HepG2 (cell line): ENCODE measurements around the gene RPL41. TPM values are rescaled to one million over a fixed set of nuclear protein-coding genes. Genes with fewer than 3 reads are reported as not detected.

Experiments used
- ASH2L ChIP-seq: fragments of 300-600, 200-600 bp; sonication (generic); IDR thresholded peaks from 2 replicates; pipeline ENCODE4 v1.7.0; 2017; ENCODE audit warnings: low read depth, mild to moderate bottlenecking, moderate library complexity, mixed read lengths, low read length; ENCODE audit not compliant: insufficient read length
- ATF1 ChIP-seq: IDR thresholded peaks from 2 replicates; pipeline ENCODE4 v1.6.1; 2016; ENCODE audit warnings: mild to moderate bottlenecking, control low read depth
- ATRX ChIP-seq: sonication (generic); formaldehyde crosslinking; IDR thresholded peaks from 2 replicates; pipeline ENCODE4 v1.4.0; 2020; ENCODE audit warnings: missing genetic modification reagents, borderline replicate concordance
- HDAC6 ChIP-seq: fragments of 200-600 bp; sonication (generic); IDR thresholded peaks from 2 replicates; pipeline ENCODE4 v1.7.0; 2017; ENCODE audit warnings: mild to moderate bottlenecking, antibody characterized with exemption, low read length, low read depth
- NFIC ChIP-seq: IDR thresholded peaks from 2 replicates; pipeline ENCODE4 v1.6.1; 2012; ENCODE audit warnings: mild to moderate bottlenecking, low read length, inconsistent platforms
- SRSF9 ChIP-seq: fragments of 200-400 bp; formaldehyde crosslinking; IDR thresholded peaks from 2 replicates; pipeline ENCODE4 v1.6.1; 2018; ENCODE audit warnings: borderline replicate concordance, mild to moderate bottlenecking, low read depth, low read length; ENCODE audit not compliant: insufficient read depth, poor library complexity, severe bottlenecking
- STAT5B ChIP-seq: sonication (generic); formaldehyde crosslinking; IDR thresholded peaks from 2 replicates; pipeline ENCODE4 v1.4.0; 2020; ENCODE audit warnings: missing genetic modification reagents
- TOE1 ChIP-seq: sonication (generic); formaldehyde crosslinking; IDR thresholded peaks from 2 replicates; pipeline ENCODE4 v1.4.0; 2020; ENCODE audit warnings: mild to moderate bottlenecking, missing genetic modification reagents
- ZBTB20 ChIP-seq: sonication (generic); formaldehyde crosslinking; IDR thresholded peaks from 2 replicates; pipeline ENCODE4 v1.8.1; 2023; ENCODE audit warnings: missing genetic modification reagents, low read depth, mild to moderate bottlenecking, borderline replicate concordance
- ZC3H4 ChIP-seq: sonication (generic); formaldehyde crosslinking; IDR thresholded peaks from 2 replicates; pipeline ENCODE4 v1.4.0; 2020; ENCODE audit warnings: missing genetic modification reagents, borderline replicate concordance
- ZFP41 ChIP-seq: sonication (generic); formaldehyde crosslinking; IDR thresholded peaks from 2 replicates; pipeline ENCODE4 v1.4.0; 2020; ENCODE audit warnings: mild to moderate bottlenecking, missing genetic modification reagents, borderline replicate concordance
- ZNF136 ChIP-seq: sonication (generic); formaldehyde crosslinking; IDR thresholded peaks from 2 replicates; pipeline ENCODE4 v1.8.1; 2022; ENCODE audit warnings: low read depth, mild to moderate bottlenecking, moderate library complexity, missing genetic modification reagents
- ZNF24 ChIP-seq: fragments of 450-650 bp; IDR thresholded peaks from 2 replicates; pipeline ENCODE4 v1.6.1; 2017; ENCODE audit warnings: antibody characterized with exemption, mild to moderate bottlenecking
- ZNF543 ChIP-seq: sonication (generic); formaldehyde crosslinking; IDR thresholded peaks from 2 replicates; pipeline ENCODE4 v1.4.0; 2020; ENCODE audit warnings: mild to moderate bottlenecking, missing genetic modification reagents
- ZNF564 ChIP-seq: sonication (generic); formaldehyde crosslinking; IDR thresholded peaks from 2 replicates; pipeline ENCODE4 v1.8.1; 2023; ENCODE audit warnings: mild to moderate bottlenecking, missing genetic modification reagents
- ZNF672 ChIP-seq: sonication (generic); formaldehyde crosslinking; IDR thresholded peaks from 2 replicates; pipeline ENCODE4 v1.8.1; 2022; ENCODE audit warnings: missing genetic modification reagents
- ZNF879 ChIP-seq: sonication (generic); formaldehyde crosslinking; IDR thresholded peaks from 2 replicates; pipeline ENCODE4 v1.8.1; 2023; ENCODE audit warnings: missing genetic modification reagents
- polyA plus RNA-seq, 8 experiments: library from polyadenylated mRNA; depleted of rRNA in 3 of 8; stranded (reverse) in 7 of 8; unstranded in 1 of 8; fragments of >200 nt; fragmentation: Illumina TruSeq in 4 of 8; extraction: Trizol in 4 of 8; gene quantifications; 2 replicates each; pipeline versions ENCODE4 v1.2.1 to v1.2.3, GENCODE V29; 2011 to 2016; ENCODE audit warnings: low read depth in 4 of 8, missing spikeins in 1 of 8, mixed read lengths in 1 of 8; ENCODE audit not compliant: insufficient read depth in 1 of 8
- total RNA-seq, 5 experiments: library from RNA; depleted of rRNA; stranded (reverse); fragments of >200 nt; fragmentation: Illumina TruSeq; extraction: Trizol; gene quantifications; 2 replicates each; pipeline ENCODE4 v1.2.3, GENCODE V29; 2016; ENCODE audit warnings: low read depth in 1 of 5
- TF ChIP-seq, protein P1 (sequence below): sonication (generic); formaldehyde crosslinking; conservative IDR thresholded peaks from 2 replicates; pipeline ENCODE4 v1.5.0; 2020; ENCODE audit warnings: missing genetic modification reagents
- TF ChIP-seq, protein P2 (sequence below): sonication (generic); formaldehyde crosslinking; IDR thresholded peaks from 2 replicates; pipeline ENCODE4 v1.5.1; 2020; ENCODE audit warnings: mild to moderate bottlenecking, missing genetic modification reagents, moderate library complexity
- TF ChIP-seq, protein P3 (sequence below), 2 experiments: IDR thresholded peaks; 2 replicates each; pipeline ENCODE4 v1.6.1; 2011 to 2012; ENCODE audit warnings: low read length in 2 of 2, borderline replicate concordance in 1 of 2, low read depth in 1 of 2, mild to moderate bottlenecking in 1 of 2, moderate library complexity in 1 of 2

RPL41 gene
- total and polyA plus RNA-seq, 2 of the 13 experiments (the other 11 are each of a cell fraction or from before 2014, with no cell fraction given) = 4,012 to 7,670 TPM

DNA sequence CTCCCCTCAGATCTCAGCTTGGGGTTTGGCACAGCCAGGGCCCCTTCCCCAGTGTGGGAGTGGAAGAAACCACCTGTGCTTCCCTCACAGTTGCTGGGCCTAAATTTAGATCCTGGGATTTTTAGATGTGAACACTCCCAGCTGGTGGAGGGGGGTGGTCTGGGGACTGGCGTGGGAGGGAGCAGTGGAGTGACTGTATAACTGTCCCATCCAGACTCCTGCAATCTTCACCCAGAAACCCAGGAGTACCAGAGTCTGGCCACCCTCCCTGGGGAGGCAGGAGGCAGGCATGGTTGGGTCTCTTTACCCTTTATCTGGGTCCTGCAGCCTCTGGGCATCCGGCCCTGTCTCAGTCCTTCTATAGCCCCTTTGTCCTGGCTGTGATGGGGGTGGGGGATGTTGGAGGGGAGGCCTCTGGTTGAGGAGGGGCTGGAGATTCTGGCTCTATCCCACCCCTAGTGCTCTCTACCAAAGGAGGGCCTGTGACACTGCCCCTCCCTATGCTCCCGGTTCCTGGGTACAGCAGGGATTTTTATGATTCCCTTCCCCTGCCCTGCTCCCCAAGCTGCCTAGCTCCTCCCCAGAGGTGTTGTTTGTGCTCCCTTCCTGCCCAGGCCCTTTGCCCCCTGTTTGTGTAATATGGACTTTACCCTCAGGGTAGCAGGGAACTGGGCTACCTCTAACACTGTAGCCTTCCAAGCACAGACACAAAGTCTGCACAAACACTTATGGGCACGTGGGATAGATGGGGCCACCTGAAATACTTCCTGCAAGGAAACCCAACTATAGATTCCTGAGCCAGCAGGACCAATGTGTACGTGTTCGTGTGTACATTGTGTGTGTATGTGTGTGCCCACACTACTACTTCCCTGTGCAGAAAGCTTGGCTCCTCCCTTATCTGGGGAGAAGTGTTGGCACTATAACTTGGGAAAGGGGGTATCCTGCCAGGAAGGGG, 34.8 kb upstream of the RPL41 start (continued):
- TF ChIP-seq SRSF9 (no peak), ZNF24 (peak; percentile 62; the same call in 1 of the 2 replicates), ZNF672 (CRISPR knock-in tag) (peak; percentile 89; the same call in 1 of the 2 replicates), ASH2L (peak; percentile 83), NFIC (peak; percentile 91), ZFP41 (CRISPR knock-in tag) (no peak; the same call in 1 of the 2 replicates), ATF1 (CRISPR knock-in tag) (peak; percentile 53; the same call in 1 of the 2 replicates), ZBTB20 (peak; percentile 99; the same call in 1 of the 2 replicates), ZNF543 (CRISPR knock-in tag) (peak; percentile 97), ZNF879 (CRISPR knock-in tag) (0 out of 2 replicates have a peak, but pooled peaks have one; percentile 37), HDAC6 (no peak), ZNF564 (CRISPR knock-in tag) (peak; percentile 97), ZNF136 (CRISPR knock-in tag) (peak; percentile 89; the same call in 1 of the 2 replicates), ZC3H4 (CRISPR knock-in tag) (peak; percentile 97), ATRX (CRISPR knock-in tag) (no peak), TOE1 (0 out of 2 replicates have a peak, but pooled peaks have one; percentile 25), STAT5B (CRISPR knock-in tag) (0 out of 2 replicates have a peak, but pooled peaks have one; percentile 72)
- TF ChIP-seq, protein P1, sequence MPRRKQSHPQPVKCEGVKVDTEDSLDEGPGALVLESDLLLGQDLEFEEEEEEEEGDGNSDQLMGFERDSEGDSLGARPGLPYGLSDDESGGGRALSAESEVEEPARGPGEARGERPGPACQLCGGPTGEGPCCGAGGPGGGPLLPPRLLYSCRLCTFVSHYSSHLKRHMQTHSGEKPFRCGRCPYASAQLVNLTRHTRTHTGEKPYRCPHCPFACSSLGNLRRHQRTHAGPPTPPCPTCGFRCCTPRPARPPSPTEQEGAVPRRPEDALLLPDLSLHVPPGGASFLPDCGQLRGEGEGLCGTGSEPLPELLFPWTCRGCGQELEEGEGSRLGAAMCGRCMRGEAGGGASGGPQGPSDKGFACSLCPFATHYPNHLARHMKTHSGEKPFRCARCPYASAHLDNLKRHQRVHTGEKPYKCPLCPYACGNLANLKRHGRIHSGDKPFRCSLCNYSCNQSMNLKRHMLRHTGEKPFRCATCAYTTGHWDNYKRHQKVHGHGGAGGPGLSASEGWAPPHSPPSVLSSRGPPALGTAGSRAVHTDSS (CRISPR knock-in tag) = no peak
- TF ChIP-seq, protein P2, sequence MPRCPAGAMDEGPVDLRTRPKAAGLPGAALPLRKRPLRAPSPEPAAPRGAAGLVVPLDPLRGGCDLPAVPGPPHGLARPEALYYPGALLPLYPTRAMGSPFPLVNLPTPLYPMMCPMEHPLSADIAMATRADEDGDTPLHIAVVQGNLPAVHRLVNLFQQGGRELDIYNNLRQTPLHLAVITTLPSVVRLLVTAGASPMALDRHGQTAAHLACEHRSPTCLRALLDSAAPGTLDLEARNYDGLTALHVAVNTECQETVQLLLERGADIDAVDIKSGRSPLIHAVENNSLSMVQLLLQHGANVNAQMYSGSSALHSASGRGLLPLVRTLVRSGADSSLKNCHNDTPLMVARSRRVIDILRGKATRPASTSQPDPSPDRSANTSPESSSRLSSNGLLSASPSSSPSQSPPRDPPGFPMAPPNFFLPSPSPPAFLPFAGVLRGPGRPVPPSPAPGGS = peak; percentile 76; the same call in 1 of the 2 replicates
- TF ChIP-seq, protein P3, sequence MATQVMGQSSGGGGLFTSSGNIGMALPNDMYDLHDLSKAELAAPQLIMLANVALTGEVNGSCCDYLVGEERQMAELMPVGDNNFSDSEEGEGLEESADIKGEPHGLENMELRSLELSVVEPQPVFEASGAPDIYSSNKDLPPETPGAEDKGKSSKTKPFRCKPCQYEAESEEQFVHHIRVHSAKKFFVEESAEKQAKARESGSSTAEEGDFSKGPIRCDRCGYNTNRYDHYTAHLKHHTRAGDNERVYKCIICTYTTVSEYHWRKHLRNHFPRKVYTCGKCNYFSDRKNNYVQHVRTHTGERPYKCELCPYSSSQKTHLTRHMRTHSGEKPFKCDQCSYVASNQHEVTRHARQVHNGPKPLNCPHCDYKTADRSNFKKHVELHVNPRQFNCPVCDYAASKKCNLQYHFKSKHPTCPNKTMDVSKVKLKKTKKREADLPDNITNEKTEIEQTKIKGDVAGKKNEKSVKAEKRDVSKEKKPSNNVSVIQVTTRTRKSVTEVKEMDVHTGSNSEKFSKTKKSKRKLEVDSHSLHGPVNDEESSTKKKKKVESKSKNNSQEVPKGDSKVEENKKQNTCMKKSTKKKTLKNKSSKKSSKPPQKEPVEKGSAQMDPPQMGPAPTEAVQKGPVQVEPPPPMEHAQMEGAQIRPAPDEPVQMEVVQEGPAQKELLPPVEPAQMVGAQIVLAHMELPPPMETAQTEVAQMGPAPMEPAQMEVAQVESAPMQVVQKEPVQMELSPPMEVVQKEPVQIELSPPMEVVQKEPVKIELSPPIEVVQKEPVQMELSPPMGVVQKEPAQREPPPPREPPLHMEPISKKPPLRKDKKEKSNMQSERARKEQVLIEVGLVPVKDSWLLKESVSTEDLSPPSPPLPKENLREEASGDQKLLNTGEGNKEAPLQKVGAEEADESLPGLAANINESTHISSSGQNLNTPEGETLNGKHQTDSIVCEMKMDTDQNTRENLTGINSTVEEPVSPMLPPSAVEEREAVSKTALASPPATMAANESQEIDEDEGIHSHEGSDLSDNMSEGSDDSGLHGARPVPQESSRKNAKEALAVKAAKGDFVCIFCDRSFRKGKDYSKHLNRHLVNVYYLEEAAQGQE (IDR thresholded peaks at IDR 0.05; ENCODE audit: borderline replicate concordance in 1 of 2, low read depth in 1 of 2, low read length in 2 of 2) = peak in 1 of 2 experiments; percentile 74; a peak in 1 of 4 replicates
